MM.1S (cell line): ENCODE measurements around the gene C10orf53.
"Not testable (repeated sequence)": the region's sequence is repeated elsewhere in the genome, so short reads cannot be mapped to it uniquely, and the experiment has no call there.

Source experiments
- DNase-seq: peaks from one replicate; pipeline ENCODE4 v3.0.0-alpha.2; 2015
- H2AFZ ChIP-seq: fragments of 300-600 bp; sonication (generic); 2 replicates; pipeline ENCODE4 v1.6.0; 2016; ENCODE audit warnings: antibody characterized with exemption, low read length
- H3F3A ChIP-seq: fragments of 300-600 bp; sonication (generic); 2 replicates; pipeline ENCODE4 v1.6.1; 2016; ENCODE audit warnings: mild to moderate bottlenecking, antibody characterized with exemption, low read length, moderate library complexity, mixed read lengths; ENCODE audit not compliant: insufficient read depth
- H3K27ac ChIP-seq: fragments of 300-600 bp; sonication (generic); 2 replicates; pipeline ENCODE4 v1.5.1; 2016; ENCODE audit warnings: mild to moderate bottlenecking, low read length
- H3K27me3 ChIP-seq: fragments of 300-600 bp; sonication (generic); replicated peaks from 2 replicates; pipeline ENCODE4 v1.6.0; 2016; ENCODE audit warnings: low read length; ENCODE audit not compliant: insufficient read depth
- H3K36me3 ChIP-seq: fragments of 300-600 bp; sonication (generic); replicated peaks from 2 replicates; pipeline ENCODE4 v1.6.1; 2016; ENCODE audit warnings: mild to moderate bottlenecking, low read length, mixed read lengths; ENCODE audit not compliant: insufficient read depth
- H3K4me1 ChIP-seq: fragments of 300-600 bp; sonication (generic); 2 replicates; pipeline ENCODE4 v1.6.1; 2016; ENCODE audit warnings: low read length, mixed read lengths
- H3K4me2 ChIP-seq: fragments of 300-600 bp; sonication (generic); 2 replicates; pipeline ENCODE4 v1.6.0; 2016; ENCODE audit warnings: low read depth, low read length
- H3K4me3 ChIP-seq: fragments of 300-600 bp; sonication (generic); 2 replicates; pipeline ENCODE4 v1.5.1; 2016; ENCODE audit warnings: low read length, mixed read lengths
- H3K79me2 ChIP-seq: fragments of 300-600 bp; sonication (generic); 2 replicates; pipeline ENCODE4 v1.6.1; 2016; ENCODE audit warnings: mixed run types, low read length, mixed read lengths
- H3K9ac ChIP-seq: fragments of 300-600 bp; sonication (generic); 2 replicates; pipeline ENCODE4 v1.6.1; 2016; ENCODE audit warnings: low read length, mixed read lengths
- H3K9me2 ChIP-seq: fragments of 300-600 bp; sonication (generic); replicated peaks from 2 replicates; pipeline ENCODE4 v1.6.1; 2016; ENCODE audit warnings: mild to moderate bottlenecking, low read length, mixed read lengths; ENCODE audit not compliant: insufficient read depth
- H3K9me3 ChIP-seq: fragments of 300-600 bp; sonication (generic); replicated peaks from 2 replicates; pipeline ENCODE4 v1.6.1; 2016; ENCODE audit warnings: mild to moderate bottlenecking, low read length, mixed read lengths; ENCODE audit not compliant: insufficient read depth
- H4K20me1 ChIP-seq: fragments of 300-600 bp; sonication (generic); 2 replicates; pipeline ENCODE4 v1.6.1; 2016; ENCODE audit warnings: mild to moderate bottlenecking, low read length, moderate library complexity, mixed read lengths; ENCODE audit not compliant: insufficient read depth
- EZH2 ChIP-seq: fragments of 300-600 bp; sonication (generic); optimal IDR thresholded peaks from 2 replicates; pipeline ENCODE3; 2017; ENCODE audit warnings: low read depth, mild to moderate bottlenecking, antibody characterized with exemption, low read length, mixed read lengths
- EZH2phosphoT487 ChIP-seq: fragments of 300-600 bp; sonication (generic); IDR thresholded peaks from 2 replicates; pipeline ENCODE4 v1.6.1; 2018; ENCODE audit warnings: antibody characterized with exemption, low read length
- TF ChIP-seq, protein P1 (sequence below): fragments of 300-600 bp; sonication (generic); IDR thresholded peaks from 2 replicates; pipeline ENCODE4 v1.5.1; 2016; ENCODE audit warnings: antibody characterized with exemption, low read length, mixed read lengths

The C10orf53 gene

DNA sequence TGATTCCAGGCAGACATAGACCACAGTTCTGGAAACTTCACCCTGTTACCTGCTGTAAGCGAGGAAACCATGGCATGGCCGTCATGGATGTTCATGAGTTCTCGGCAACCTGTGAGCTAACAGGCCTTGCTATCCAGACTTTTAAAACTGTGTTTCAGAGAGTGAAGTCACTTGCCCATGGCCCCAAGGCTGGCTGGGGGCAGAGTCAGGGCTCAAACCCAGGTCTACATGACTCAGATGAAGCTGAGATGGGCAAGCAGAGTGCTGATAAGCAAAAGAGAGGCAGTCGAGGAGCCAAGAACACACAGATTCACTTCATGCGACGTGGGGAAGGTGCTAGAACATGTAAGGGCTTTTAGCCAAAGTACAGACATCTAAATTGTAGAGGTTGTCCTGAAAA is 31.5 kb downstream of the C10orf53 start:
- no peaks in the 10 kb centered on the region for H3K79me2 ChIP-seq
- no peaks in the 10 kb centered on the region for H3F3A ChIP-seq
- no peaks in the 10 kb centered on the region for H4K20me1 ChIP-seq
- no peak for TF ChIP-seq EZH2phosphoT487
- TF ChIP-seq EZH2, result no peak
- H3K36me3 ChIP-seq, result no peaks in the 10 kb centered on the region
- no peak overlapping the region for H2AFZ ChIP-seq
- no peak overlapping the region for H3K4me2 ChIP-seq
- no peaks in the 10 kb centered on the region for H3K4me1 ChIP-seq
- H3K9ac ChIP-seq, result no peak overlapping the region
- H3K9me2 ChIP-seq, result no peaks in the 10 kb centered on the region
- H3K9me3 ChIP-seq, result no peaks in the 10 kb centered on the region
- no peak for DNase-seq
- H3K27me3 ChIP-seq, result no peaks in the 10 kb centered on the region
- H3K27ac ChIP-seq, result no peak overlapping the region
- no peak overlapping the region for H3K4me3 ChIP-seq

DNA sequence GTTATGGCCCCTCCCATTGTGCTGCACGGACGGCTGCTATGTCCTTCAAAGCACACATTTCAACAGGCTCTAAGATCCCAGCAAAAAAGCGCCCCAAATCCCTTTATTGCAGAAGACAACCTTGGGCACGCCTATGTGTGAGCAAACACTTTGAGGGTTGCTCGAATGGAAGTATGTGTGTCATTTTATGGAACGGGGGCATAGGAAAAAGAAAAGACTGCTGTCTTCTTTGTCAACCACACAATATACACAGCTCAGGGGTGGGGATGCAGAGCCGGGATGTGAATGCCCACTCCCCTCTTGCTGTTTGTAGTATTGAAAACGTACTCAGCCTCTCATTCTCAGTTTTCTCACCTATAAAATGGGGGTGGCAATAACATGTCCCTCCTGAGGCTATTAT is 32.0 kb downstream of the C10orf53 start:
- Histone ChIP-seq H3K4me1 (no peaks in the 10 kb centered on the region), H3K9me3 (no peaks in the 10 kb centered on the region), H3K9me2 (no peaks in the 10 kb centered on the region), H2AFZ (no peak overlapping the region), H3K79me2 (no peaks in the 10 kb centered on the region), H3K4me2 (no peak overlapping the region), H3F3A (no peaks in the 10 kb centered on the region), H3K36me3 (no peaks in the 10 kb centered on the region), H3K27ac (no peak overlapping the region), H3K9ac (no peak overlapping the region), H3K27me3 (no peaks in the 10 kb centered on the region), H4K20me1 (no peaks in the 10 kb centered on the region), H3K4me3 (no peak overlapping the region)
- TF ChIP-seq EZH2 (no peak), EZH2phosphoT487 (no peak)
- TF ChIP-seq, protein P1, sequence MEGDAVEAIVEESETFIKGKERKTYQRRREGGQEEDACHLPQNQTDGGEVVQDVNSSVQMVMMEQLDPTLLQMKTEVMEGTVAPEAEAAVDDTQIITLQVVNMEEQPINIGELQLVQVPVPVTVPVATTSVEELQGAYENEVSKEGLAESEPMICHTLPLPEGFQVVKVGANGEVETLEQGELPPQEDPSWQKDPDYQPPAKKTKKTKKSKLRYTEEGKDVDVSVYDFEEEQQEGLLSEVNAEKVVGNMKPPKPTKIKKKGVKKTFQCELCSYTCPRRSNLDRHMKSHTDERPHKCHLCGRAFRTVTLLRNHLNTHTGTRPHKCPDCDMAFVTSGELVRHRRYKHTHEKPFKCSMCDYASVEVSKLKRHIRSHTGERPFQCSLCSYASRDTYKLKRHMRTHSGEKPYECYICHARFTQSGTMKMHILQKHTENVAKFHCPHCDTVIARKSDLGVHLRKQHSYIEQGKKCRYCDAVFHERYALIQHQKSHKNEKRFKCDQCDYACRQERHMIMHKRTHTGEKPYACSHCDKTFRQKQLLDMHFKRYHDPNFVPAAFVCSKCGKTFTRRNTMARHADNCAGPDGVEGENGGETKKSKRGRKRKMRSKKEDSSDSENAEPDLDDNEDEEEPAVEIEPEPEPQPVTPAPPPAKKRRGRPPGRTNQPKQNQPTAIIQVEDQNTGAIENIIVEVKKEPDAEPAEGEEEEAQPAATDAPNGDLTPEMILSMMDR, result no peak
- DNase-seq, result no peak

DNA sequence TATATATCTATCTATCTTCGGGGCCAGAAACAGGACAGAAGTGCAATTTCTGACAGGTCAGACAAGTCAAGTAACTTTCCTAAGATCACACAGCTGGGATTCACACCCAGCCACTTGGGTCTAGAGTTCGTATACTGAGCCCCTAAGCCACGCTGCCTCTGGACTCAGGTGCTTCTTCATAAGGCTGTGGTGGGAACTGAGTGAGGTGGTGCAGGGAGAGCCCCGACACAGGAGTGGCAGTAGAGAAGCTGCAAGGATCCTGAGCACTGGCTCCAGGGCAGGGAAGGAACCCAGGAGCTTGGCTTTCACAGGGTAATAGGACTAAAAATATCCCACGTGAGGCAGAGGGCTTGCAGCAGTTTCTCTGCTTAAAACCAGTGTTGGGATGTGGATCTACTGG is 33.8 kb downstream of the C10orf53 start:
- Histone ChIP-seq H3K4me1 (no peaks in the 10 kb centered on the region), H3K4me2 (no peak overlapping the region), H3K27ac (no peak overlapping the region), H3K9ac (no peak overlapping the region), H2AFZ (no peak overlapping the region), H3K36me3 (no peaks in the 10 kb centered on the region), H3K79me2 (no peaks in the 10 kb centered on the region), H3F3A (no peaks in the 10 kb centered on the region), H3K9me3 (no peaks in the 10 kb centered on the region), H3K9me2 (no peaks in the 10 kb centered on the region), H3K4me3 (no peak overlapping the region), H3K27me3 (no peaks in the 10 kb centered on the region), H4K20me1 (no peaks in the 10 kb centered on the region)
- TF ChIP-seq EZH2 (no peak), EZH2phosphoT487 (no peak)
- TF ChIP-seq, protein P1, result no peak
- no peak for DNase-seq

DNA sequence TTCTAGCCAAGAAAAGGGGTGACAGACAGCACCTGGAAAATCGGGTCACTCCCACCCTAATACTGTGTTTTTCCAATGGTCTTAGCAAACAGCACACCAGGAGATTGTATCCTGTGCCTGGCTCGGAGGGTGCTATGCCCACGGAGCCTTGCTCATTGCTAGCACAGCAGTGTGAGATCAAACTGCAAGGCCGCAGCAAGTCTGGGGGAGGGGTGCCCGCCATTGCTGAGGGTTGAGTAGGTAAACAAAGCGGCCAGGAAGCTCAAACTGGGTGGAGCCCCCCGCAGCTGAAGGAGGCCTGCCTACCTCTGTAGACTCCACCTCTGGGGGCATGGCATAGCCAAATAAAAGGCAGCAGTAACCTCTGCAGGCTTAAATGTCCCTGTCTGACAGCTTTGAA is 35.7 kb downstream of the C10orf53 start:
- not testable (repeated sequence) for H3K4me2 ChIP-seq, H3K9ac ChIP-seq, H4K20me1 ChIP-seq, H3K79me2 ChIP-seq, DNase-seq, H2AFZ ChIP-seq, H3K27me3 ChIP-seq, H3K4me3 ChIP-seq, H3F3A ChIP-seq, H3K9me2 ChIP-seq, H3K4me1 ChIP-seq, H3K36me3 ChIP-seq, H3K9me3 ChIP-seq, H3K27ac ChIP-seq
